Neural cell (in vitro differentiated cells): ENCODE results near the gene APH1B. TPM values are rescaled to one million over a fixed set of nuclear protein-coding genes. Genes with fewer than 3 reads are reported as not detected.

ENCODE experiments used
- H2AFZ ChIP-seq: fragments of 200-600, 300-800 bp; sonication (generic), shearing (Covaris generic); 2 replicates; pipeline ENCODE4 v1.6.0; 2014; ENCODE audit warnings: low read depth, mild to moderate bottlenecking, antibody characterized with exemption, low read length, moderate library complexity
- H3F3A ChIP-seq: fragments of 200-600 bp; shearing (Covaris generic); 2 replicates; pipeline ENCODE4 v1.6.1; 2016; ENCODE audit warnings: mild to moderate bottlenecking, moderate library complexity, mixed read lengths, antibody characterized with exemption, low read length; ENCODE audit not compliant: insufficient read depth, poor library complexity, severe bottlenecking
- H3K27ac ChIP-seq: fragments of 200-600, 300-800 bp; sonication (generic), shearing (Covaris generic); 2 replicates; pipeline ENCODE4 v1.5.1; 2014; ENCODE audit warnings: mild to moderate bottlenecking, low read length, moderate library complexity
- H3K27me3 ChIP-seq: fragments of 300-800, 200-600 bp; sonication (generic), shearing (Covaris generic); 2 replicates; pipeline ENCODE4 v1.6.0; 2014; ENCODE audit warnings: mild to moderate bottlenecking, low read depth, low read length, moderate library complexity; ENCODE audit not compliant: insufficient read depth
- H3K36me3 ChIP-seq: fragments of 300-800, 200-600 bp; sonication (generic), shearing (Covaris generic); 2 replicates; pipeline ENCODE4 v1.5.1; 2014; ENCODE audit warnings: mild to moderate bottlenecking, antibody characterized with exemption, low read length, moderate library complexity; ENCODE audit not compliant: insufficient read depth
- H3K4me2 ChIP-seq: fragments of 300-800, 200-600 bp; sonication (generic), shearing (Covaris generic); 2 replicates; pipeline ENCODE4 v1.6.0; 2014; ENCODE audit warnings: mild to moderate bottlenecking, low read length
- H3K4me3 ChIP-seq: fragments of 300-800, 200-600 bp; sonication (generic), shearing (Covaris generic); 2 replicates; pipeline ENCODE4 v1.5.1; 2014; ENCODE audit warnings: mild to moderate bottlenecking, low read length, moderate library complexity
- H3K79me2 ChIP-seq: fragments of 200-600 bp; shearing (Covaris generic); replicated peaks from 2 replicates; pipeline ENCODE4 v1.6.0; 2014; ENCODE audit warnings: mild to moderate bottlenecking, low read length, moderate library complexity; ENCODE audit not compliant: insufficient read depth
- H3K9ac ChIP-seq: fragments of 300-800, 200-600 bp; sonication (generic), shearing (Covaris generic); 2 replicates; pipeline ENCODE4 v1.6.1; 2016; ENCODE audit warnings: mild to moderate bottlenecking, low read length, mixed read lengths
- H3K9me2 ChIP-seq: fragments of 200-600 bp; shearing (Covaris generic); 2 replicates; pipeline ENCODE4 v1.6.1; 2016; ENCODE audit warnings: mild to moderate bottlenecking, low read length, mixed read lengths; ENCODE audit not compliant: insufficient read depth
- H3K9me3 ChIP-seq: fragments of 200-600, 300-800 bp; sonication (generic), shearing (Covaris generic); 2 replicates; pipeline ENCODE4 v1.6.1; 2016; ENCODE audit warnings: mild to moderate bottlenecking, mixed run types, low read length, moderate library complexity, mixed read lengths
- H4K20me1 ChIP-seq: fragments of 200-600 bp; shearing (Covaris generic); 2 replicates; pipeline ENCODE4 v1.6.1; 2016; ENCODE audit warnings: mild to moderate bottlenecking, mixed run types; ENCODE audit not compliant: insufficient read depth
- CTCF ChIP-seq: fragments of 450-650 bp; IDR thresholded peaks from 2 replicates; pipeline ENCODE4 v1.5.1; 2014; ENCODE audit warnings: antibody characterized with exemption, mild to moderate bottlenecking, moderate library complexity; ENCODE audit not compliant: poor library complexity, severe bottlenecking
- EP300 ChIP-seq: fragments of 450-650 bp; conservative IDR thresholded peaks from 2 replicates; pipeline ENCODE4 v1.6.1; 2014; ENCODE audit warnings: antibody characterized with exemption, mild to moderate bottlenecking, moderate library complexity; ENCODE audit not compliant: poor library complexity, severe bottlenecking
- EZH2 ChIP-seq: fragments of 200-600, 300-800 bp; shearing (Covaris generic), sonication (generic); IDR thresholded peaks from 2 replicates; pipeline ENCODE4 v1.6.1; 2014; ENCODE audit warnings: antibody characterized with exemption, low read length, borderline replicate concordance, mild to moderate bottlenecking; ENCODE audit not compliant: insufficient read depth, poor library complexity, severe bottlenecking
- MXI1 ChIP-seq: fragments of 450-650 bp; conservative IDR thresholded peaks from 2 replicates; pipeline ENCODE4 v1.6.1; 2014; ENCODE audit warnings: antibody characterized with exemption, mild to moderate bottlenecking; ENCODE audit not compliant: poor library complexity, severe bottlenecking
- POLR2AphosphoS5 ChIP-seq: IDR thresholded peaks from 2 replicates; pipeline ENCODE4 v1.6.1; 2012
- RAD21 ChIP-seq: fragments of 450-650 bp; conservative IDR thresholded peaks from 2 replicates; pipeline ENCODE4 v1.6.1; 2014; ENCODE audit warnings: antibody characterized with exemption, mild to moderate bottlenecking, moderate library complexity
- REST ChIP-seq: IDR thresholded peaks from 2 replicates; pipeline ENCODE4 v1.6.1; 2012; ENCODE audit warnings: borderline replicate concordance
- SMC3 ChIP-seq: fragments of 450-650 bp; conservative IDR thresholded peaks from 2 replicates; pipeline ENCODE4 v1.6.1; 2014; ENCODE audit warnings: antibody characterized with exemption, mild to moderate bottlenecking, moderate library complexity; ENCODE audit not compliant: poor library complexity
- TAF1 ChIP-seq: IDR thresholded peaks from 2 replicates; pipeline ENCODE4 v1.6.1; 2012; ENCODE audit warnings: low read depth
- polyA plus RNA-seq: library from polyadenylated mRNA; depleted of rRNA; stranded (reverse); fragments of >200 nt; gene quantifications from 2 replicates; pipeline ENCODE4 v1.2.3, GENCODE V29; 2014

The APH1B gene
- polyA plus RNA-seq, 1 donor from 2014 or later: 14.6 TPM

DNA sequence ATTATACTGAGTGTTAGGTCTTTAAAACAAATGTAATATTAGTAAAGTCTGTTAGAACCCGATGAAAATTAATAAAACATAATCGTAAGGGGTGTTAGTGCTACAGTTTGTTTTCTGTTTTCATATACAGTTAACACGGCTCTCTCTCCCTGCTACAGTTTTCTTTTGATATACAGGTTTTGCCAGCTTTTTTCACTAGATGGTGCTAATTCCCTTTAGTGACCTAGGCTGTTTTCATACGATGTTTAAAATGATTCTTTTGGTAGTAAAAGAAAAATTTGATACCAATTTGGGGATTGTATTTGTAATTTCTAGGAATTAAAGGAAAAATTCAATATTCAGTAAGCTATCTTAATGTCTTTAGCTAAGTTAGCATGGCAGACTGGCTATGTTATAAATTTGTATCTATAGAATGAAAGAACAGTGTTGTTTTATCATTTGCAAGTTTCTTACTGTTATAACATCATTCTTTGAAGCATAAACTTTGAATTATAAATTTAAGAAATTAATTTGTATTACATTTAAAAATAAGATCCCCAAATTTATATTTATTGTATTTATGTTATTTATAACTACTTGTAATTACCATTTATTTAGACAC lies 11.5 kb downstream of the APH1B start:
- Histone ChIP-seq H2AFZ (no peak overlapping the region), H3K27me3 (no peaks in the 10 kb centered on the region), H3K4me2 (no peak overlapping the region), H3K4me3 (no peak overlapping the region), H3K36me3 (no peaks in the 10 kb centered on the region), H3K9me2 (no peaks in the 10 kb centered on the region), H3K79me2 (no peaks in the 10 kb centered on the region), H3K9ac (no peak overlapping the region), H3F3A (no peaks in the 10 kb centered on the region), H4K20me1 (no peaks in the 10 kb centered on the region), H3K9me3 (no peaks in the 10 kb centered on the region), H3K27ac (no peak overlapping the region)
- TF ChIP-seq MXI1 (no peak), CTCF (peak; percentile 86), TAF1 (no peak), EZH2 (no peak), REST (no peak), RAD21 (peak; percentile 91), EP300 (no peak), SMC3 (peak; percentile 86), POLR2AphosphoS5 (no peak)

DNA sequence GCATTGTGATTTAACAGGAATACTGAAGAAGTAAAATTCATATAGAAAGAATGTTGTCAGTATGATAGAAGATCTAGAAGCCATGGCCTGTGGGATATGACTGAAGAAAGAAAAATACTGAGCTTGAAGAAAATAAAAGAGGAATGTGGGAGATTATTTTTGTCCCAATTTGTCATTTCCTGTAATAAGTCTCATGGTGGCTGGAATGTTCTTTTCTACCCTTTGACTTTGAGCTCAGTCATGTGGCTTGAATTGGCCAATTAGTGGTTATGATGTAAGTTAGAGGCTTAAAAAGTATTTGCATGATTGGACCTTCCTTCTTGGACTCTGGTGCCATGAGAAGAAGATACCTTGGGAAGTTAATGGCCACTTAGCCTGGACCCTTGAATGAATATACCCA lies 14.1 kb downstream of the APH1B start:
- no peak overlapping the region for H2AFZ ChIP-seq
- no peak overlapping the region for H3K4me2 ChIP-seq
- no peaks in the 10 kb centered on the region for H3K27me3 ChIP-seq

More for the DNA sequence above, 14.1 kb downstream of the APH1B start:
- TF ChIP-seq REST (no peak), CTCF (no peak), TAF1 (no peak), SMC3 (no peak), POLR2AphosphoS5 (no peak), RAD21 (no peak), EP300 (no peak), EZH2 (no peak), MXI1 (no peak)
- Histone ChIP-seq H4K20me1 (no peaks in the 10 kb centered on the region), H3K4me3 (no peak overlapping the region), H3K9me3 (no peaks in the 10 kb centered on the region), H3K36me3 (no peaks in the 10 kb centered on the region), H3K79me2 (no peaks in the 10 kb centered on the region), H3K27ac (no peak overlapping the region), H3F3A (no peaks in the 10 kb centered on the region), H3K9ac (no peak overlapping the region), H3K9me2 (no peaks in the 10 kb centered on the region)
